ENCODE data around the gene SHB. TPM values are rescaled to one million over a fixed set of nuclear protein-coding genes. Genes with fewer than 3 reads are reported as not detected.

SHB gene
- total RNA-seq, 2 experiments from 2014 or later, result 0.41 to 1.0 TPM

- DNase-seq (ENCODE audit: low spot score), result no peak
- Histone ChIP-seq H3K9me3 (ENCODE audit: low read length) (no peaks in the 10 kb centered on the region), H4K20me1 (ENCODE audit: insufficient read depth, low read length) (no peaks in the 10 kb centered on the region), H3K4me2 (ENCODE audit: low read length) (no peak overlapping the region), H3K27ac (ENCODE audit: low read depth, low read length, poor library complexity, severe bottlenecking) (no peak overlapping the region), H3K79me2 (ENCODE audit: insufficient read depth, low read depth, low read length) (no peaks in the 10 kb centered on the region), H3K4me3 (ENCODE audit: low read depth, low read length, poor library complexity, severe bottlenecking) (no peak overlapping the region), H3K4me1 (ENCODE audit: insufficient read depth, low read length, poor library complexity, severe bottlenecking) (no peaks in the 10 kb centered on the region), H3K36me3 (ENCODE audit: insufficient read depth, low read length) (no peaks in the 10 kb centered on the region), H3K9me2 (ENCODE audit: insufficient read depth, low read length) (no peaks in the 10 kb centered on the region), H2AFZ (ENCODE audit: low read length) (no peak overlapping the region)
- TF ChIP-seq EZH2phosphoT487 (IDR thresholded peaks at IDR 0.05; ENCODE audit: borderline replicate concordance, low read depth, low read length) (no peak), CTCF (conservative IDR thresholded peaks at IDR 0.05; ENCODE audit: low read length) (no peak)
- intact Hi-C loops (cut with micrococcal nuclease; ENCODE audit: unreplicated experiment), result no loop called here
- no TSS peak for BruUV-seq (replicated peaks)
- POLR2A ChIA-PET, result interaction anchor here (0.9 kb wide), 1 partner anchor 396 kb away, joined by 3 read pairs; no protein-coding TSS in a partner anchor
- CTCF ChIA-PET (ENCODE audit: unreplicated experiment), result no interaction called here
Observed at GRCh38 chr9:38020151-38021076, 48.6 kb downstream of the SHB start.

GRCh38 chr9:38019731-38020130 is 49.3 kb downstream of the SHB start:
- ChIA-PET POLR2A (interaction anchor here (0.9 kb wide), 1 partner anchor 397 kb away, joined by 3 read pairs; no protein-coding TSS in a partner anchor), CTCF (ENCODE audit: unreplicated experiment) (no interaction called here)
- Histone ChIP-seq H2AFZ (ENCODE audit: low read length) (no peak overlapping the region), H3K4me2 (ENCODE audit: low read length) (no peak overlapping the region), H4K20me1 (ENCODE audit: insufficient read depth, low read length) (no peaks in the 10 kb centered on the region), H3K4me3 (ENCODE audit: low read depth, low read length, poor library complexity, severe bottlenecking) (no peak overlapping the region), H3K36me3 (ENCODE audit: insufficient read depth, low read length) (no peaks in the 10 kb centered on the region), H3K9me2 (ENCODE audit: insufficient read depth, low read length) (no peaks in the 10 kb centered on the region), H3K79me2 (ENCODE audit: insufficient read depth, low read depth, low read length) (no peaks in the 10 kb centered on the region), H3K27ac (ENCODE audit: low read depth, low read length, poor library complexity, severe bottlenecking) (no peak overlapping the region), H3K4me1 (ENCODE audit: insufficient read depth, low read length, poor library complexity, severe bottlenecking) (no peaks in the 10 kb centered on the region), H3K9me3 (ENCODE audit: low read length) (no peaks in the 10 kb centered on the region)
- no peak for DNase-seq (ENCODE audit: low spot score)
- BruUV-seq (replicated peaks), result no TSS peak
- TF ChIP-seq CTCF (conservative IDR thresholded peaks at IDR 0.05; ENCODE audit: low read length) (no peak), EZH2phosphoT487 (IDR thresholded peaks at IDR 0.05; ENCODE audit: borderline replicate concordance, low read depth, low read length) (no peak)
- intact Hi-C loops (cut with micrococcal nuclease; ENCODE audit: unreplicated experiment), result no loop called here
